ENCODE data around the gene TCF4.

TCF4 gene

DNA sequence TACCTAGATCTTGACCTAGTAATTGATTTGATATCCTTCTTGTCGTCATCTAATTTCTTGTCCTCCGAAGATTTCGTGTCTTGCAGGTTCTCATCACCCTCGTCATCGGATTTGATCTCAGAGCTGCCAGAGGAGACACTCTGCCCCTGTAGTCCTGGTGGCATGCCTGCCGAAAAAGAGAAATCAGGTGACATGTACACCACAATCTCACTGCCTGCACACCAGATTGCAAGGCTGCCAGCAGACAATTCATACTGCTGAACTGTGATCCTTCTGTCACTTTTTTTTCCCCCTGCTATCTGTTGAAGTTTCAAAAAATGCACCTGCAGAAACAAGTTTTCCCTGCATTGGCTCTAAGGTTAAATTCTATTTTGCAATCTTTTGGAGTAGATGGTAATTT lies 355.5 kb downstream of the TCF4 start:
- no peak for DNase-seq (ENCODE audit: extremely low read depth, low read depth)
- TF ChIP-seq, protein P1, sequence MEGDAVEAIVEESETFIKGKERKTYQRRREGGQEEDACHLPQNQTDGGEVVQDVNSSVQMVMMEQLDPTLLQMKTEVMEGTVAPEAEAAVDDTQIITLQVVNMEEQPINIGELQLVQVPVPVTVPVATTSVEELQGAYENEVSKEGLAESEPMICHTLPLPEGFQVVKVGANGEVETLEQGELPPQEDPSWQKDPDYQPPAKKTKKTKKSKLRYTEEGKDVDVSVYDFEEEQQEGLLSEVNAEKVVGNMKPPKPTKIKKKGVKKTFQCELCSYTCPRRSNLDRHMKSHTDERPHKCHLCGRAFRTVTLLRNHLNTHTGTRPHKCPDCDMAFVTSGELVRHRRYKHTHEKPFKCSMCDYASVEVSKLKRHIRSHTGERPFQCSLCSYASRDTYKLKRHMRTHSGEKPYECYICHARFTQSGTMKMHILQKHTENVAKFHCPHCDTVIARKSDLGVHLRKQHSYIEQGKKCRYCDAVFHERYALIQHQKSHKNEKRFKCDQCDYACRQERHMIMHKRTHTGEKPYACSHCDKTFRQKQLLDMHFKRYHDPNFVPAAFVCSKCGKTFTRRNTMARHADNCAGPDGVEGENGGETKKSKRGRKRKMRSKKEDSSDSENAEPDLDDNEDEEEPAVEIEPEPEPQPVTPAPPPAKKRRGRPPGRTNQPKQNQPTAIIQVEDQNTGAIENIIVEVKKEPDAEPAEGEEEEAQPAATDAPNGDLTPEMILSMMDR (IDR thresholded peaks at IDR 0.05; ENCODE audit: low read depth, low read length, missing control alignments): no peak
- no peak overlapping the region for H3K4me3 ChIP-seq (replicated peaks; ENCODE audit: low read depth, low read length)

DNA sequence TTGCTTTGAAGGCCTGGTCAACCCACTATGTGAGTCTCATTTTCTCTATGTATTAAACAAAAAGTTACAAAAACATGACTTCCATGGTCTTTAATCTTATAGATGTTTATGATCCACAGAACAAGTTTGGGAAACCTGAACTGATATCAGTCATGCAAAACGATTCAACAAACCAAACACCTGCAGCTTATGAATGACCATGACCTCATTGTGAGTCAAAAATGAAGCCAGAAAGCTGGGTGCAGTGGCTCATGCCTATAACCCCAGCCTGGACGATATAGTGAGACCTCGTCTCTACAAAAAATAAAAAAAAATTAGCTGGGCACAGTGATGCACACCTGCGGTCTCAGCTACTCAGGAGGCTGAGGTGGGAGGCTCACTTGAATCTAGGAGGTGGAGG lies 358.3 kb downstream of the TCF4 start:
- TF ChIP-seq, protein P1 (IDR thresholded peaks at IDR 0.05; ENCODE audit: low read depth, low read length, missing control alignments): no peak
- H3K4me3 ChIP-seq (replicated peaks; ENCODE audit: low read depth, low read length): no peak overlapping the region
- DNase-seq (ENCODE audit: extremely low read depth, low read depth): no peak

DNA sequence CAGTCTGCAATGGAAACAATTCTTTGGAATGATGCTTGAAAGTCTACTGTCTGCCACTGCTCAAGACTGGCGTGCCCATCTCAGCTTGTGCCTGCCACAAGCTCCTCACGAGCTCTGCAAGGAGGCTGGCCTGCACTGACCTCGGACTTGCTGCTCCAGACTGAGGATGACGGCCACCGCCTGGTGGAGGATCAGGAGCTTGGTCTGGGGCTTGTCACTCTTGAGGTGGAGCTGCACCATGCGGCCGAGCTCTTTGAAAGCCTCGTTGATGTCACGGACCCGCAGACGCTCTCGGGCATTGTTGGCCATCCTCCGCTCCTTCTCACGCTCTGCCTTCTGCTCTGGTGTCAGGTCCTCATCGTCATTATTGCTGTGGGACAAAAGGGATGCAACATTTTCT lies 359.3 kb downstream of the TCF4 start:
- H3K4me3 ChIP-seq (replicated peaks; ENCODE audit: low read depth, low read length): no peak overlapping the region
- DNase-seq (ENCODE audit: extremely low read depth, low read depth): no peak
- TF ChIP-seq, protein P1 (IDR thresholded peaks at IDR 0.05; ENCODE audit: low read depth, low read length, missing control alignments): no peak

DNA sequence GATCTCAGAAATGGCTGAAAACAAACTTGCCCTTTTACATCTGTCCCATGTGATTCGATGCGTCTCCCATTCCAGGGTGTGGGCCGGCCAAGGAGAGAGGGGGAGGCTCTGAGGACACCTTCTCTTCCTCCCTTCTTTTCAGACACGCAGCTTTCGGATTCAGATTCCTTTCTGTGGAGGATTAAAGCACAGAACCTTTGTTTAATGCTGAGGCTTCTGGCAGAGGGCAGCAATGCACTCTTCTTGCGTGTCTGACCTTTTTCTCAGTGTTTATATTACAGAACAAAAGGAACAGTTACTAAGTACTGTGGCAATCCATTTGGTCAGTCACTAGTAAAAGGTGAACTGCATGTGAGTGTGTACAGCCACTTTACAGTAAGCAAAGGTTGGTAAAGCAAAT lies 359.8 kb downstream of the TCF4 start:
- DNase-seq (ENCODE audit: extremely low read depth, low read depth): no peak
- no peak overlapping the region for H3K4me3 ChIP-seq (replicated peaks; ENCODE audit: low read depth, low read length)
- TF ChIP-seq, protein P1 (IDR thresholded peaks at IDR 0.05; ENCODE audit: low read depth, low read length, missing control alignments): no peak

DNA sequence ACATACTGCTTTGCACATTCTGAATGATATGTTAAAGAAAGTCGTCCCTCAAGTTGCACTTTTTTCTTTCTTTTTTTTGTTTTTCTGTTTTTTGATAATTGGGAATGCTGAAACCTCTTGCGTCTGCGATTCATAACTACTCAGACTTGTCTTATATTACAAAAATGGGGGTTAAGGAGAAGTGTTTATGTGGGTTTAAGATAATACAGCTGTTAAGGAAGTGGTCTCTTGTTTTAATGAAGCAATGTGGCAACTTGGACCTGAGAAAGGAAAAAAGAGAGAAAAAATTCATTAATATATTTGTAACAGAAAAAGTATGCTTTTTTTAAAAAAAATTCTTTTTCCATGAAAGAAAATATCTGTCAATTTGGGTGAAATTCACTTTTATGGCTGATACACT lies 360.2 kb downstream of the TCF4 start:
- no peak for DNase-seq (ENCODE audit: extremely low read depth, low read depth)
- TF ChIP-seq, protein P1 (IDR thresholded peaks at IDR 0.05; ENCODE audit: low read depth, low read length, missing control alignments): no peak
- no peak overlapping the region for H3K4me3 ChIP-seq (replicated peaks; ENCODE audit: low read depth, low read length)

DNA sequence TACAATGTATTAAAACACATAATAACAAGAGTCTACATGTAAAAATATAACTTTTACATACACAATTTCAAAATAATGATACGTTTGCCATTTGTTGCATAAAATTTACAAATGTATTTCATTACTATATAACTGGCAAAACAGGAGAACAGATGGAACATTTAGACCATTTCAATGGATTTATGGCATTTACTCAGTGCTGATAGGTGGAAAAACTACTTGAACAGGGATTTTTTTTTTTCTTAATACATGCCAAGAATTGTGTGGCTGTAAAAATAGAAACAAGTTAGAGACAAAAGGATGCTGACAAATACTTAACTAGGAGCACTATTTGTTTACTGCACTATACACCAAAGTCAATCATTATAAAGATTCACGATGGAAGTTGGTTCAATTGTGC lies 361.9 kb downstream of the TCF4 start:
- DNase-seq (ENCODE audit: extremely low read depth, low read depth): no peak
- TF ChIP-seq, protein P1 (IDR thresholded peaks at IDR 0.05; ENCODE audit: low read depth, low read length, missing control alignments): no peak

DNA sequence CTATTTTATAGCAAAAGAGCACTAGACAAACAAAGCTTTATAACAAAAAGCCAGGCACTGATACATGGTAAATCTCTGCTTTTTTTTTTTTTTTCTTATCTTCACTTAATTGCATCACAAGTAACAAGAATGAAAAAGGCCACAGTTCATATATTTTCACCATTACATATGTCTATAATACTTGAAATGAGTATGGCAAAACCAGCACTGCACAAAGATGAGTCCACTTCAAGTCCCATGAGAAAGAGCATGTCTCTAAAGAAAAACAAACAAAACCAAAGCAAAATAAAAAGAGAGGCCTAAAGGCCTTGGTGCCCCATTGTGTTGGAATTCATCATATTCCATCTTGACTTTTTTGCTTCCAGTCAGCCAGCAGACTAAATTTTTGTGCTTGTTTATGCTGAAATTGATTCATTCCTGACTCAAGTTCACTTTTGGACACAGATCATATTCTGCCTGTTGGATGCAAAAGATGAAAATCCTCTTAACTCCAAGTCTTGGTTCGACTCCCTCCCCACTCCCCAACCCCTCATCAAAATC lies 363.8 kb downstream of the TCF4 start:
- H3K4me3 ChIP-seq (replicated peaks; ENCODE audit: low read depth, low read length): no peak overlapping the region
- no peak for DNase-seq (ENCODE audit: extremely low read depth, low read depth)
- TF ChIP-seq, protein P1 (IDR thresholded peaks at IDR 0.05; ENCODE audit: low read depth, low read length, missing control alignments): no peak

More for the DNA sequence above, 361.9 kb downstream of the TCF4 start:
- H3K4me3 ChIP-seq (replicated peaks; ENCODE audit: low read depth, low read length): no peak overlapping the region
